ENCODE data around the gene NTN1.

GRCh38 chr17:9004132-9004960 lies 17.0 kb upstream of the NTN1 start:
- TF ChIP-seq POLR2A (IDR thresholded peaks at IDR 0.05) = no peak
- no peak for TF ChIP-seq CTCF (IDR thresholded peaks at IDR 0.05)

Measured in adrenal gland (tissue), 5 donors.